Left lobe of liver (tissue), 2 donors: Measurements from ENCODE around the gene GNG4. TPM values are rescaled to one million over a fixed set of nuclear protein-coding genes. Genes with fewer than 3 reads are reported as not detected.
"Not testable (repeated sequence)": the region's sequence is repeated elsewhere in the genome, so short reads cannot be mapped to it uniquely, and the experiment has no call there.

Source experiments
- ATAC-seq: fragments of 200-7000 bp; cut with Tn5 transposase; one replicate; pipeline ENCODE4 v1.9.1; 2020; ENCODE audit warnings: mild to moderate bottlenecking, moderate library complexity
- DNase-seq: peaks from one replicate; pipeline ENCODE4 v3.0.0-alpha.2; 2020; ENCODE audit warnings: low spot score
- total RNA-seq: library from RNA; stranded (reverse); gene quantifications from one replicate; pipeline ENCODE4 v1.2.1, GENCODE V29; 2021
- donor health status: DM: no; HTN: no; CAD: no; lungs with moderate emphysema.
- donor health status: DM: no; HTN: yes; CAD: no.

Gene GNG4
- total RNA-seq, 1 donor from 2014 or later, result not detected

- not testable (repeated sequence) for ATAC-seq
Measured at GRCh38 chr1:235546369-235547155, 103.0 kb downstream of the GNG4 start.

GRCh38 chr1:235545292-235545930 is 104.2 kb downstream of the GNG4 start:
- no peak for DNase-seq
- no peak for ATAC-seq

More at GRCh38 chr1:235546369-235547155, 103.0 kb downstream of the GNG4 start:
- not testable (repeated sequence) for DNase-seq

GRCh38 chr1:235542845-235543244 is 106.7 kb downstream of the GNG4 start:
- ATAC-seq, DNase-seq: not testable (repeated sequence)

- DNase-seq (no peak), ATAC-seq (no peak)
Measured at GRCh38 chr1:235533476-235534168, 116.0 kb downstream of the GNG4 start.

GRCh38 chr1:235532360-235532759 is 117.2 kb downstream of the GNG4 start:
- no peak for DNase-seq
- ATAC-seq, result no peak

GRCh38 chr1:235527196-235527814 is 122.3 kb downstream of the GNG4 start:
- peak; percentile 93 for ATAC-seq
- DNase-seq, result peak; percentile 64

GRCh38 chr1:235525314-235525713 is 124.3 kb downstream of the GNG4 start:
- no peak for ATAC-seq
- DNase-seq, result no peak

- DNase-seq (no peak), ATAC-seq (no peak)
Measured at GRCh38 chr1:235516862-235517446, 132.6 kb downstream of the GNG4 start.

- DNase-seq (no peak), ATAC-seq (no peak)
Measured at GRCh38 chr1:235515844-235516512, 133.6 kb downstream of the GNG4 start.

- ATAC-seq (peak; percentile 85), DNase-seq (no peak)
Measured at GRCh38 chr1:235513495-235514366, 135.9 kb downstream of the GNG4 start.

GRCh38 chr1:235511470-235512240 is 137.9 kb downstream of the GNG4 start:
- ATAC-seq (peak; percentile 24), DNase-seq (no peak)

- no peak for DNase-seq
- no peak for ATAC-seq
Measured at GRCh38 chr1:235510823-235511222, 138.8 kb downstream of the GNG4 start.

GRCh38 chr1:235507623-235508022 is 142.0 kb downstream of the GNG4 start:
- DNase-seq, result no peak
- no peak for ATAC-seq

- DNase-seq (peak; percentile 100), ATAC-seq (peak; percentile 90)
Measured at GRCh38 chr1:235504494-235505222, 144.9 kb downstream of the GNG4 start.

- ATAC-seq (peak; percentile 59), DNase-seq (no peak)
Measured at GRCh38 chr1:235504122-235504493, 145.5 kb downstream of the GNG4 start, which contains the start of gene B3GALNT2. TSS of gene B3GALNT2 (minus strand) at chr1:235504452. CDS start at chr1:235504252, 200 bp downstream.

GRCh38 chr1:235503403-235504121 is 146.0 kb downstream of the GNG4 start:
- DNase-seq, result peak; percentile 66
- ATAC-seq, result peak; percentile 21
